Panc1 (cell line): ENCODE data around the gene PDK2.

Experiments used
- CTCF ChIP-seq: fragments of 450-650 bp; IDR thresholded peaks from 2 replicates; pipeline ENCODE4 v1.5.1; 2017; ENCODE audit warnings: mild to moderate bottlenecking
- POLR2AphosphoS5 ChIP-seq: IDR thresholded peaks from 2 replicates; pipeline ENCODE4 v1.6.1; 2012; ENCODE audit warnings: mild to moderate bottlenecking, low read depth, low read length, moderate library complexity
- REST ChIP-seq, 2 experiments: IDR thresholded peaks; 2 replicates each; pipeline ENCODE4 v1.6.1; 2011 to 2012; ENCODE audit warnings: low read depth in 2 of 2, control low read depth in 1 of 2, low read length in 1 of 2, mild to moderate bottlenecking in 1 of 2, moderate library complexity in 1 of 2; ENCODE audit not compliant: insufficient read depth in 1 of 2
- SIN3A ChIP-seq: IDR thresholded peaks from 2 replicates; pipeline ENCODE4 v1.6.1; 2012; ENCODE audit warnings: low read depth, mild to moderate bottlenecking, low read length, moderate library complexity, borderline replicate concordance; ENCODE audit not compliant: insufficient read depth

- no peak for TF ChIP-seq REST (IDR thresholded peaks at IDR 0.05; ENCODE audit: insufficient read depth in 1 of 2, low read depth in 2 of 2, low read length in 1 of 2)
- TF ChIP-seq CTCF = no peak
- no peak for TF ChIP-seq POLR2AphosphoS5
- no peak for TF ChIP-seq SIN3A
These were observed 14.6 kb downstream of the PDK2 start for GRCh38 chr17:50109785-50110184.
